Measurements from ENCODE around the gene MAPK8IP1. TPM values are rescaled to one million over a fixed set of nuclear protein-coding genes. Genes with fewer than 3 reads are reported as not detected.
A peak's percentile ranks its signal among the peaks of the same experiment; 100 is the strongest.

MAPK8IP1 gene
- total RNA-seq, 2 experiments from 2014 or later, result 0.22 to 0.57 TPM

DNA sequence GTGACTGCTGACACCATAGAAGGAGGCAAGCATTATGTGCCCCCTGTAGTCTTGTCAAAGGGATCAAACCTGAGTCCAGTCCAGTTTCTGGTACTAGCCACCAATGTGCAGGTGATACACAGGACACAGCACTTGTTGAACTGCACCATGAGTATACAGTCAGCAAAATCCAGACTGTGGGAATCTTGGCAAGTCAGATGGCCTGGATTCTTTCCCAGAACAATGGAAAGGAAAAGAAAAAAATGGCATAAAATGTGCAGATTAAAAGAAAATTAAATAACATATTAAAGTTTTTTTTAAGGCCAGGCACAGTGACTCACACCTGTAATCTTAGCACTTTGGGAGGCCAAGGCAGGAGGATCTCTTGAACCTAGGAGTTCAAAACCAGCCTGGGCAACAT, 21.4 kb upstream of the MAPK8IP1 start:
- CTCF ChIA-PET, result interaction anchor here (1.6 to 4.7 kb wide), 2 partner anchors 9 to 22 kb away, joined by 3 to 29 read pairs; no protein-coding TSS in a partner anchor
- intact Hi-C loops (cut with micrococcal nuclease), result no loop called here
- no peak overlapping the region for H3K4me3 Mint-ChIP-seq
- no peaks in the 10 kb centered on the region for H3K9me3 Mint-ChIP-seq
- H3K27ac Mint-ChIP-seq, result no peak overlapping the region
- no peaks in the 10 kb centered on the region for H3K4me1 Mint-ChIP-seq (ENCODE audit: low read depth)
- peaks cover 31% of the 10 kb centered on the region for H3K36me3 Mint-ChIP-seq (ENCODE audit: low read depth)
- no peaks in the 10 kb centered on the region for H3K27me3 Mint-ChIP-seq (ENCODE audit: low read depth)
- no peak for DNase-seq

DNA sequence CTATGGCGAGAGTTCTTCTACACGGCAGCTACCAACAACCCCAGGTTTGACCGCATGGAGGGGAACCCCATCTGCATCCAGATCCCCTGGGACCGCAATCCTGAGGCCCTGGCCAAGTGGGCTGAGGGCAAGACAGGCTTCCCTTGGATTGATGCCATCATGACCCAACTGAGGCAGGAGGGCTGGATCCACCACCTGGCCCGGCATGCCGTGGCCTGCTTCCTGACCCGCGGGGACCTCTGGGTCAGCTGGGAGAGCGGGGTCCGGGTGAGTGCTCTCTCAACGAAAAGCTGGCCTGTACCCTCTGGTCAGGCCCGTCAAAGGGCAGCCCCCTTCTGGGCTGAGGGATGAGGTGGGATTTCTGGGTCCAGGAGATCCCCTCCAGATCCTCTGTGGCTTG, 15.9 kb upstream of the MAPK8IP1 start:
- H3K4me3 Mint-ChIP-seq, result no peak overlapping the region
- H3K27ac Mint-ChIP-seq, result no peak overlapping the region
- DNase-seq, result no peak
- intact Hi-C loops (cut with micrococcal nuclease), result no loop called here
- CTCF ChIA-PET, result no interaction called here
- H3K27me3 Mint-ChIP-seq (ENCODE audit: low read depth), result no peaks in the 10 kb centered on the region
- no peaks in the 10 kb centered on the region for H3K4me1 Mint-ChIP-seq (ENCODE audit: low read depth)
- H3K9me3 Mint-ChIP-seq, result no peaks in the 10 kb centered on the region
- H3K36me3 Mint-ChIP-seq (ENCODE audit: low read depth), result peaks cover 34% of the 10 kb centered on the region

GRCh38 chr11:45870706-45871105, 14.7 kb upstream of the MAPK8IP1 start:
- CTCF ChIA-PET, result interaction anchor here (4.8 kb wide), 1 partner anchor 9 kb away, joined by 29 read pairs; no protein-coding TSS in a partner anchor
- no peaks in the 10 kb centered on the region for H3K9me3 Mint-ChIP-seq
- H3K4me3 Mint-ChIP-seq, result no peak overlapping the region
- no peaks in the 10 kb centered on the region for H3K27me3 Mint-ChIP-seq (ENCODE audit: low read depth)
- no peak overlapping the region for H3K27ac Mint-ChIP-seq
- intact Hi-C loops (cut with micrococcal nuclease), result no loop called here
- no peaks in the 10 kb centered on the region for H3K4me1 Mint-ChIP-seq (ENCODE audit: low read depth)
- DNase-seq, result no peak
- peaks cover 37% of the 10 kb centered on the region for H3K36me3 Mint-ChIP-seq (ENCODE audit: low read depth)

DNA sequence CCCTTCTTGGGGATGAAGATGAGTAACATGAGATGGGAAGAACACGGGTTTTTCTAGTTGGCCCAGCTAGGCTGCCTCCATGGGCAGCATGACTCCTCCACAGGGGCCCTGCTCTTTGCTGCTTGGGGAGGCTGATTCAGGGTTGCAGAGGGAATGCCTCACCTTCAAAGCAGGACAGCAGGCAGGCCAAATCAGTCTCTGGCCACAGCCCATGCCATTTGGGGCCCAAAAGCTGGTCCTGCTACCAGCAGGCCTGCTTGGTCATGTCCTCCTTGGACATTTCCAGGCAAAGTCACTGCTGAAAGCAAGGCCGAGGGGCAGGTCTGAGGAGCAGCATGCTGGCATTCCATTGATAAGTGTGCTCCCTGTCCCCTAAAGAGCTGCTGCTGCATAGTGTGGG, 13.8 kb upstream of the MAPK8IP1 start:
- H3K4me1 Mint-ChIP-seq (ENCODE audit: low read depth), result no peaks in the 10 kb centered on the region
- H3K27ac Mint-ChIP-seq, result no peak overlapping the region
- DNase-seq, result no peak
- CTCF ChIA-PET, result interaction anchor here (0.8 to 4.8 kb wide), 6 partner anchors 10 to 457 kb away, joined by 3 to 29 read pairs (median 5); no protein-coding TSS in a partner anchor
- intact Hi-C loops (cut with micrococcal nuclease), result loop anchor here (1.0 kb wide), 1 partner anchor 135 kb away; no protein-coding TSS in a partner anchor
- H3K36me3 Mint-ChIP-seq (ENCODE audit: low read depth), result peaks cover 33% of the 10 kb centered on the region
- no peaks in the 10 kb centered on the region for H3K27me3 Mint-ChIP-seq (ENCODE audit: low read depth)
- H3K9me3 Mint-ChIP-seq, result no peaks in the 10 kb centered on the region
- H3K4me3 Mint-ChIP-seq, result no peak overlapping the region

GRCh38 chr11:45872651-45873356, 12.6 kb upstream of the MAPK8IP1 start:
- H3K9me3 Mint-ChIP-seq, result no peaks in the 10 kb centered on the region
- H3K36me3 Mint-ChIP-seq (ENCODE audit: low read depth), result peaks cover 30% of the 10 kb centered on the region
- H3K4me1 Mint-ChIP-seq (ENCODE audit: low read depth), result no peaks in the 10 kb centered on the region
- no peak overlapping the region for H3K4me3 Mint-ChIP-seq
- no peak overlapping the region for H3K27ac Mint-ChIP-seq
- CTCF ChIA-PET, result interaction anchor here (0.8 to 4.8 kb wide), 9 partner anchors 11 to 133 kb away, joined by 3 to 29 read pairs (median 4); partner anchors contain the start of gene PEX16
- no peaks in the 10 kb centered on the region for H3K27me3 Mint-ChIP-seq (ENCODE audit: low read depth)
- DNase-seq, result peak; percentile 55
- intact Hi-C loops (cut with micrococcal nuclease), result loop anchor here (1.0 kb wide), 1 partner anchor 133 kb away; no protein-coding TSS in a partner anchor

DNA sequence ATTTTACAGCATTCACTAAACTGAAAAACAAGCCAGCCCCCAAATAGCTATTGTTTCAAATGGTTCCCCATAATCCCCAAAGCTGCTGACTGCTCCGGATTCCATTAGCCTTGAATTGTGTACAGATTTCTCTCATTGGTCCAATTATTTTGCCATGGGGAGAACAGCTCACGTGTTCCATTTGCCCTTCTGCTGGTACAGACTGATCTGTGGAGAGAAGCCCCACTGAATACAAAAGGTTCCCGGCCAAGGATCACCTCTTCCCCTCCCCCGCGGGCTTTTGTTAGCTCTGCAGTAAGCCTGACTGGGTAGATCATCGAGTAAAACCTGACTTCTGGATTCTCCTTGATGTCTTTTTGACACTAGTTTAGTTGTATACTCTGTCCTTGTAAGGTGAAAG, 9.1 kb upstream of the MAPK8IP1 start:
- Mint-ChIP-seq H3K36me3 (ENCODE audit: low read depth) (peaks cover 27% of the 10 kb centered on the region), H3K4me3 (no peak overlapping the region), H3K27ac (no peak overlapping the region), H3K9me3 (no peaks in the 10 kb centered on the region), H3K4me1 (ENCODE audit: low read depth) (no peaks in the 10 kb centered on the region), H3K27me3 (ENCODE audit: low read depth) (no peaks in the 10 kb centered on the region)
- CTCF ChIA-PET, result no interaction called here
- DNase-seq, result no peak
- intact Hi-C loops (cut with micrococcal nuclease), result no loop called here

GRCh38 chr11:45877221-45877620, 8.2 kb upstream of the MAPK8IP1 start:
- no peaks in the 10 kb centered on the region for H3K27me3 Mint-ChIP-seq (ENCODE audit: low read depth)
- no peaks in the 10 kb centered on the region for H3K9me3 Mint-ChIP-seq
- intact Hi-C loops (cut with micrococcal nuclease), result no loop called here
- no peak for DNase-seq
- H3K4me3 Mint-ChIP-seq, result no peak overlapping the region
- H3K27ac Mint-ChIP-seq, result no peak overlapping the region
- CTCF ChIA-PET, result no interaction called here
- peaks cover 26% of the 10 kb centered on the region for H3K36me3 Mint-ChIP-seq (ENCODE audit: low read depth)
- no peaks in the 10 kb centered on the region for H3K4me1 Mint-ChIP-seq (ENCODE audit: low read depth)

- H3K36me3 Mint-ChIP-seq (ENCODE audit: low read depth), result peaks cover 26% of the 10 kb centered on the region
- intact Hi-C loops (cut with micrococcal nuclease), result no loop called here
Observed at GRCh38 chr11:45877845-45878244, 7.6 kb upstream of the MAPK8IP1 start.

GRCh38 chr11:45879803-45880686, 5.4 kb upstream of the MAPK8IP1 start:
- H3K4me3 Mint-ChIP-seq, result no peak overlapping the region
- H3K27ac Mint-ChIP-seq, result no peak overlapping the region
- no peaks in the 10 kb centered on the region for H3K27me3 Mint-ChIP-seq (ENCODE audit: low read depth)
- intact Hi-C loops (cut with micrococcal nuclease), result no loop called here
- CTCF ChIA-PET, result no interaction called here
- H3K36me3 Mint-ChIP-seq (ENCODE audit: low read depth), result peaks cover 17% of the 10 kb centered on the region
- H3K4me1 Mint-ChIP-seq (ENCODE audit: low read depth), result peaks cover 4% of the 10 kb centered on the region
- no peak for DNase-seq
- no peaks in the 10 kb centered on the region for H3K9me3 Mint-ChIP-seq

More at GRCh38 chr11:45877845-45878244, 7.6 kb upstream of the MAPK8IP1 start:
- CTCF ChIA-PET, result no interaction called here
- no peak overlapping the region for H3K4me3 Mint-ChIP-seq
- H3K27ac Mint-ChIP-seq, result no peak overlapping the region
- no peaks in the 10 kb centered on the region for H3K9me3 Mint-ChIP-seq
- H3K27me3 Mint-ChIP-seq (ENCODE audit: low read depth), result no peaks in the 10 kb centered on the region
- no peaks in the 10 kb centered on the region for H3K4me1 Mint-ChIP-seq (ENCODE audit: low read depth)
- no peak for DNase-seq

DNA sequence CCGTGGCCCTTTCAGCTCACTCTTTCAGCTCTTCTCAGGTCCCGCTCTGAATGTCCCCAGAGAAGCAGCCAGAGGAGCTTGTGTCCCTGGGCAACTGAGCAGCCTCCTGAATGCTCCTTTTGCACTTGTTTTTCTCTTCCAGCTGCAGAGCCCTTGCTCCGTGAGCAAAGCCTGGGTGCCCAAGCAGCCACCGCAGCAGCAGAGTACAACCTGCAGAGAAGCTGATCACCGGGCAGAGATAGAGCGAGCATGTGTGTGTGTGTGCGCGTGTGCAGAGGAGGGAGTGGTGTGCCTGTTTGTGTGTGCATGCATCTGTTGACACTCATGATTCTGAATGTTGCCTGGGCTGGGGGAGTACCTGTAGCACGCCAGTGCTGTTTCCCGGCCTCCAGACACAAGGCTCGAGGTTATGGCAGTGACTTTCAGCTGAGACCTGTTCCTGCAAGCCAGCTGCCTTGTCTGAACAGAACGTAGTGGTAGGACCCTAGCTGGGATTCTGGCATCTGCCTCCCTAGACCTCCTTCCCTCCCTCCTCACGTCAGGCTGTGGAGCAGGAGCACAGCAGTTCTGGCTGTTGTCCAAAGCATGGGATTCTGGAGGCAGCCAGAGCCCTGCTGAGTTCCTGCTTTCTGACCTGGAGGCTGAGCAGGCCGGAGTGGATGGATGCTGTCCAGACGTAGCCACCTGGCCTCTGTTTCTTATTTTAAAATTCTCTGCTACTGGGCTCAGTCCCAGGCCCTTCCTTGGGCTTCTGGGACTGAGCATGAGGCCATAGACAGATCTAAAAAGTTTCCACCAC, 4.5 kb upstream of the MAPK8IP1 start:
- CTCF ChIA-PET, result no interaction called here
- DNase-seq, result no peak
- H3K36me3 Mint-ChIP-seq (ENCODE audit: low read depth), result peaks cover 13% of the 10 kb centered on the region
- no peaks in the 10 kb centered on the region for H3K27me3 Mint-ChIP-seq (ENCODE audit: low read depth)
- peaks cover 6% of the 10 kb centered on the region for H3K4me1 Mint-ChIP-seq (ENCODE audit: low read depth)
- intact Hi-C loops (cut with micrococcal nuclease), result no loop called here
- no peak overlapping the region for H3K4me3 Mint-ChIP-seq
- no peaks in the 10 kb centered on the region for H3K9me3 Mint-ChIP-seq
- H3K27ac Mint-ChIP-seq, result no peak overlapping the region

DNA sequence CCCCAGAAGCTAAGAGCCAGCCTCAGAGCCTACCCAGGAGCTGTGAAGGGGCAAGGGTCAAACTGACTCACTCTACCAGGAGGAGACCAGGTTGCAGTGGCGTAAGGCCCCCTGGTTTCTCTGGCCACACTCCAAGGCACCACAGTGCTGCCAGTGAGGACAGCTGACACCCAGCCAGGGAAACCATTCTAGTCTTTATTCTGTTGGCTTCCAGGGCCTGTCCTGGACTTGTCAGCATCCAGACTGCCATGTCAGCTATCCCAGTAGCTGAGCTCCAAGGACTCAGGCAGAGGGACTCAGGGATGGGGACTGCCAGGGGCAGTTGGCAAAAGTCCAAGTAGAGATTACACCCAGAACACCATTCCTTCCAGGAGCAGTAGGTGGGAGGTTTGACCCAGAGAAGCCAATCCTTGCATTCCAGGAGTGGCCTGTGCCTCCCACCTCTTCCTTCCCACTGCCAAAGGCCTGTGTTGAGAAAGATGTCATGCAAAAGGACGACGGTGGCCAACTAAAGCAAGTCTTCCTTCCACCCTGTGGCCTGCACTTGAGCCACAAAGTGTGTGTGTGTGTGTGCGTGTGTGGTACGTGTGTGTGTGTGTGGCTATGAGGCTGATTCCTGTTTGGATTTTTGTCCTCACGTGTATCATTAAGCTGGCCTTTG, 3.6 kb upstream of the MAPK8IP1 start:
- H3K4me1 Mint-ChIP-seq (ENCODE audit: low read depth), result peaks cover 6% of the 10 kb centered on the region
- H3K27ac Mint-ChIP-seq, result no peak overlapping the region
- no peaks in the 10 kb centered on the region for H3K9me3 Mint-ChIP-seq
- intact Hi-C loops (cut with micrococcal nuclease), result no loop called here
- H3K4me3 Mint-ChIP-seq, result no peak overlapping the region
- DNase-seq, result no peak
- no peaks in the 10 kb centered on the region for H3K27me3 Mint-ChIP-seq (ENCODE audit: low read depth)
- CTCF ChIA-PET, result no interaction called here
- H3K36me3 Mint-ChIP-seq (ENCODE audit: low read depth), result peaks cover 13% of the 10 kb centered on the region
